Vagina (tissue), 2 donors: ENCODE results near the gene CDKL5.

Source experiments
- CTCF ChIP-seq, 3 experiments: fragments of 450-650 bp in 2 of 3; fragments of 200-600 bp in 1 of 3; sonication (generic) in 1 of 3; IDR thresholded peaks; one replicate each; pipeline ENCODE4 v1.5.1; 2017 to 2019; ENCODE audit warnings: antibody characterized with exemption in 3 of 3, mild to moderate bottlenecking in 2 of 3, moderate library complexity in 2 of 3
- POLR2A ChIP-seq, 2 donors: fragments of 450-650 bp; IDR thresholded peaks; one replicate each; pipeline ENCODE4 v1.6.1; 2017; ENCODE audit warnings: antibody characterized with exemption in 2 of 2, mild to moderate bottlenecking in 2 of 2, moderate library complexity in 2 of 2
- POLR2AphosphoS5 ChIP-seq, 2 donors: sonication (generic); formaldehyde crosslinking; IDR thresholded peaks; one replicate each; pipeline ENCODE4 v1.9.0; 2017; ENCODE audit warnings: antibody characterized with exemption in 2 of 2, mild to moderate bottlenecking in 2 of 2, low read depth in 1 of 2; ENCODE audit not compliant: insufficient read depth in 1 of 2

GRCh38 chrX:18573556-18573955, 148.1 kb downstream of the CDKL5 start:
- TF ChIP-seq POLR2A (IDR thresholded peaks at IDR 0.05), result no peak
- TF ChIP-seq CTCF (IDR thresholded peaks at IDR 0.05), result no peak
- no peak for TF ChIP-seq POLR2AphosphoS5 (IDR thresholded peaks at IDR 0.05; ENCODE audit: insufficient read depth in 1 of 2, low read depth in 1 of 2)
